GM10266 (cell line): ENCODE data around the gene TACC2.

Experiments used
- DNase-seq: peaks from one replicate; pipeline ENCODE4 v3.0.0; 2012; ENCODE audit errors: extremely low spot score
- TF ChIP-seq, protein P1 (sequence below): IDR thresholded peaks from 2 replicates; pipeline ENCODE4 v1.5.1; 2012; ENCODE audit warnings: mild to moderate bottlenecking, low read depth; ENCODE audit not compliant: control insufficient read depth, insufficient read depth; ENCODE audit errors: missing control alignments

The TACC2 gene

GRCh38 chr10:122172361-122173008 lies 183.5 kb downstream of the TACC2 start:
- no peak for DNase-seq
- TF ChIP-seq, protein P1, sequence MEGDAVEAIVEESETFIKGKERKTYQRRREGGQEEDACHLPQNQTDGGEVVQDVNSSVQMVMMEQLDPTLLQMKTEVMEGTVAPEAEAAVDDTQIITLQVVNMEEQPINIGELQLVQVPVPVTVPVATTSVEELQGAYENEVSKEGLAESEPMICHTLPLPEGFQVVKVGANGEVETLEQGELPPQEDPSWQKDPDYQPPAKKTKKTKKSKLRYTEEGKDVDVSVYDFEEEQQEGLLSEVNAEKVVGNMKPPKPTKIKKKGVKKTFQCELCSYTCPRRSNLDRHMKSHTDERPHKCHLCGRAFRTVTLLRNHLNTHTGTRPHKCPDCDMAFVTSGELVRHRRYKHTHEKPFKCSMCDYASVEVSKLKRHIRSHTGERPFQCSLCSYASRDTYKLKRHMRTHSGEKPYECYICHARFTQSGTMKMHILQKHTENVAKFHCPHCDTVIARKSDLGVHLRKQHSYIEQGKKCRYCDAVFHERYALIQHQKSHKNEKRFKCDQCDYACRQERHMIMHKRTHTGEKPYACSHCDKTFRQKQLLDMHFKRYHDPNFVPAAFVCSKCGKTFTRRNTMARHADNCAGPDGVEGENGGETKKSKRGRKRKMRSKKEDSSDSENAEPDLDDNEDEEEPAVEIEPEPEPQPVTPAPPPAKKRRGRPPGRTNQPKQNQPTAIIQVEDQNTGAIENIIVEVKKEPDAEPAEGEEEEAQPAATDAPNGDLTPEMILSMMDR, result no peak

DNA sequence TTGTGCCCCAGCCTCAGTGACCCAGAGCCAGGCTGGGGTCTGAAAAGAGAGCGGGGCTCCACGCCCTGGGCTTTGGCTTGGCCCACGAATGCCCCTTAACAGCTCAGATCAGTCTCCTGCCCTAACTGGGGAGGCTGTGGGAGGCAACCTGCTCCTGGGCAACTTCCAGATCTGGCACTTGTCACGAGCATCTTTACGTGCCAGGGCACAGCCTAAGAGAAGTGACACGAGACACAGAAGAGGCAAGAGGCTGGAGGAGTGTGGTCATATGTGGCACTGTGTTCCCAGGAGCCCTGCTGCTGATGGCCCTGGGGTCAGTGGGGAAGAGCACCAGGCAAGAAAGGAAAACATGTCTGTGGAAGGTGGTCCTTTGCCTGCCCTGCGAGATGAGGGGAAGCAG lies 184.4 kb downstream of the TACC2 start:
- TF ChIP-seq, protein P1, result no peak
- DNase-seq, result no peak

- TF ChIP-seq, protein P1, result no peak
- DNase-seq, result no peak
Observed at GRCh38 chr10:122173766-122174435, 184.9 kb downstream of the TACC2 start.

DNA sequence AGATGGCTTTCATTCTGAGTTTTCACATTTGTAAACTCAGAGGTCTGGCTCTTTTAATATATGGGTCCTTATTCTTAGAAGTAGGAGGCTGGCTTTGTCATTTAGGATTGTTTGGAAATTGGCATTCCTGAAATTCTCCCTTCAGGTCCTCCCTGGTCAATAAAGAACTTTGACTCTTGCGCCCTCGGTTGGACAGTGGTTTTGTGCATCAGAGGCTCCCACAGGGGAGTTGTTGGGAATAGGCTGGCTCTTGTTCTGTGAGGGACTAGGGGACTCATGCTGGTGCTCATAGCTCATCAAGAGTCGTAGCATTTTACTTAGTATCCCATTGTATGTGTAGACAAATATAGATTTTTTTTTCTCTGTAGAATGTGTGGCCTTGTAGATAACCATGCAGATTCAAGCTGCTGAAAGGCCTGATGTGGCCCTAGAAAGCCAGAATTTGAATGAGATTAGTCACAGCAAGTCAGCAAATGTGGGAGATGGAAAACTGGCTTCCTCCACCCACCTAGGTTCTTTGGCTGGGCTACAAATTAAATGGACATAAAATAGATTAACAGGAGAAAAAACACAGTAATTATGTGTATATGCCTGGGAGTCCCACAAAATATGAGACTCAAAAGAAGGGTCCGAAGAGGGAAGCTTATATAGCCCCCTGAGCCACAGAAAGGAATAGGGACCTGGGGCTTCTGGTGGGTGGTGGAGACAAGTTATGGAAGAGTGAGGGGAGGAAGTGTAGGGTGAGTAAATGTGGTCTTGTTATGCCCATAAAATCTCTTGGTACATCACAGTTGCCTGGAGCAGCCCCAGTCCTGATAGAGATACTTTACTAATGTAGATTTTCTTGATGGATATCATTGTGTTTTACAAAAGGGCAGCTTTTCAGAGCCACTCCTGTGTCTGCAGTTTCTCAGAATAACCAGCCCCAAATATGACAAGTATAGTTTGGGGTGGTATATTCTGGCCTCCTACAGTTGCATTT lies 187.6 kb downstream of the TACC2 start:
- DNase-seq, result no peak
- TF ChIP-seq, protein P1, result no peak

- TF ChIP-seq, protein P1, result no peak
- no peak for DNase-seq
Observed at GRCh38 chr10:122178655-122179054, 189.7 kb downstream of the TACC2 start.

GRCh38 chr10:122181041-122181732 lies 192.2 kb downstream of the TACC2 start:
- TF ChIP-seq, protein P1, result no peak
- DNase-seq, result no peak
